ENCODE data around the gene FAM24B. TPM values are rescaled to one million over a fixed set of nuclear protein-coding genes. Genes with fewer than 3 reads are reported as not detected.

The FAM24B gene
- polyA plus RNA-seq, 4 donors: 3.9 to 5.7 TPM; not detected in 2

Other genes starting within 250 kb of the FAM24B start
- not detected for gene C10orf120, start 179.7 kb downstream of the FAM24B start, polyA plus RNA-seq
- gene CUZD1, start 33.7 kb downstream of the FAM24B start, polyA plus RNA-seq: 1 to 10 TPM in 2 of 4 donors, under 1 TPM in 2; 0.67 to 3.2 (median 1.5) TPM
- not detected for gene FAM24A, start 31.0 kb upstream of the FAM24B start, polyA plus RNA-seq
- 1 to 10 TPM; 2.7 to 9.1 (median 4.8) TPM for gene C10orf88, start 74.6 kb upstream of the FAM24B start, polyA plus RNA-seq
- 1 to 10 TPM; 1.4 to 6.1 (median 2.9) TPM for gene PSTK, start 100.8 kb upstream of the FAM24B start, polyA plus RNA-seq
- 10 to 100 TPM in 2 of 4 donors, 1 to 10 TPM in 2; 5.1 to 17.3 (median 12.0) TPM for gene IKZF5, start 129.2 kb upstream of the FAM24B start, polyA plus RNA-seq
- 10 to 100 TPM in 3 of 4 donors, 1 to 10 TPM in 1; 7.7 to 26.4 (median 13.5) TPM for gene ACADSB, start 129.4 kb upstream of the FAM24B start, polyA plus RNA-seq

All from small intestine (tissue), 4 donors.